A549 (cell line): ENCODE results near the gene PTK7.

Source experiments
- CBX8 ChIP-seq: fragments of 200-600 bp; sonication (generic); IDR thresholded peaks from 2 replicates; pipeline ENCODE4 v1.6.1; 2016
- CEBPB ChIP-seq, 2 experiments: fragments of >200 bp in 1 of 2; sonication (Bioruptor Twin) in 1 of 2; formaldehyde crosslinking in 1 of 2; IDR thresholded peaks; 2 replicates each; pipeline ENCODE4 v1.6.1; 2012 to 2016
- CHD2 ChIP-seq: fragments of 150-350 bp; IDR thresholded peaks from 2 replicates; pipeline ENCODE4 v1.6.1; 2014; ENCODE audit warnings: low read length; ENCODE audit not compliant: partially characterized antibody
- EHF ChIP-seq: fragments of 250-450 bp; sonication (Bioruptor Pico); IDR thresholded peaks from 2 replicates; pipeline ENCODE4 v1.5.0; 2020; ENCODE audit warnings: mild to moderate bottlenecking
- GATA3 ChIP-seq: IDR thresholded peaks from 2 replicates; pipeline ENCODE4 v1.6.1; 2012; ENCODE audit warnings: borderline replicate concordance
- KDM5A ChIP-seq: fragments of 200-600 bp; sonication (generic); IDR thresholded peaks from 2 replicates; pipeline ENCODE4 v1.6.1; 2016; ENCODE audit warnings: antibody characterized with exemption, mild to moderate bottlenecking
- TF ChIP-seq, protein P1 (sequence below): fragments of >200 bp; sonication (Bioruptor Twin); formaldehyde crosslinking; IDR thresholded peaks from 3 replicates; pipeline ENCODE4 v1.5.1; 2016
- TF ChIP-seq, protein P2 (sequence below): IDR thresholded peaks from 2 replicates; pipeline ENCODE4 v1.6.1; 2012; ENCODE audit warnings: low read depth, borderline replicate concordance
- TF ChIP-seq, protein P3 (sequence below): fragments of 450-650 bp; IDR thresholded peaks from 2 replicates; pipeline ENCODE4 v1.6.1; 2014; ENCODE audit warnings: antibody characterized with exemption
- TF ChIP-seq, protein P4 (sequence below): IDR thresholded peaks from 2 replicates; pipeline ENCODE4 v1.6.1; 2012
- TF ChIP-seq, protein P5 (sequence below): fragments of 200-600 bp; sonication (generic); IDR thresholded peaks from 2 replicates; pipeline ENCODE4 v1.6.1; 2016; ENCODE audit warnings: antibody characterized with exemption, mild to moderate bottlenecking, moderate library complexity
- TF ChIP-seq, protein P6 (sequence below): fragments of 150-350 bp; IDR thresholded peaks from 2 replicates; pipeline ENCODE4 v1.6.1; 2014; ENCODE audit warnings: low read depth, mild to moderate bottlenecking, low read length

DNA sequence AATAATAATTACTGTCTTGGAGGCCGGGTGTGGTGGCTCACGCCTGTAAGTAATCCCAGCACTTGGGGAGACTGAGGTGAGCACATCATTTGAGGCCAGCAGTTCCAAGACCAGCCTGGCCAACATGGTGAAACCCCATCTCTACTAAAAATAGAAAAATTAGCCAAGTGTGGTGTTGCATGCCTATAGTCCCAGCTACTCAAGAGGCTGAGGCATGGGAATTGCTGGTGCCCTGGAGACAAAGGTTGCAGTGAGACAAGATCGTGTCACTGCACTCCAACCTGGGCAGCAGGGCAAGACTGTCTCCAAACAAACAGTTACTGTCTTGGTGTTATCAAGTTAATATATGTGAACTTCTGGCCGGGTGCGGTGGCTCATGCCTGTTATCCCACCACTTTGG lies 49.7 kb upstream of the PTK7 start:
- TF ChIP-seq, protein P1, sequence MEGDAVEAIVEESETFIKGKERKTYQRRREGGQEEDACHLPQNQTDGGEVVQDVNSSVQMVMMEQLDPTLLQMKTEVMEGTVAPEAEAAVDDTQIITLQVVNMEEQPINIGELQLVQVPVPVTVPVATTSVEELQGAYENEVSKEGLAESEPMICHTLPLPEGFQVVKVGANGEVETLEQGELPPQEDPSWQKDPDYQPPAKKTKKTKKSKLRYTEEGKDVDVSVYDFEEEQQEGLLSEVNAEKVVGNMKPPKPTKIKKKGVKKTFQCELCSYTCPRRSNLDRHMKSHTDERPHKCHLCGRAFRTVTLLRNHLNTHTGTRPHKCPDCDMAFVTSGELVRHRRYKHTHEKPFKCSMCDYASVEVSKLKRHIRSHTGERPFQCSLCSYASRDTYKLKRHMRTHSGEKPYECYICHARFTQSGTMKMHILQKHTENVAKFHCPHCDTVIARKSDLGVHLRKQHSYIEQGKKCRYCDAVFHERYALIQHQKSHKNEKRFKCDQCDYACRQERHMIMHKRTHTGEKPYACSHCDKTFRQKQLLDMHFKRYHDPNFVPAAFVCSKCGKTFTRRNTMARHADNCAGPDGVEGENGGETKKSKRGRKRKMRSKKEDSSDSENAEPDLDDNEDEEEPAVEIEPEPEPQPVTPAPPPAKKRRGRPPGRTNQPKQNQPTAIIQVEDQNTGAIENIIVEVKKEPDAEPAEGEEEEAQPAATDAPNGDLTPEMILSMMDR, result no peak
- TF ChIP-seq, protein P2, sequence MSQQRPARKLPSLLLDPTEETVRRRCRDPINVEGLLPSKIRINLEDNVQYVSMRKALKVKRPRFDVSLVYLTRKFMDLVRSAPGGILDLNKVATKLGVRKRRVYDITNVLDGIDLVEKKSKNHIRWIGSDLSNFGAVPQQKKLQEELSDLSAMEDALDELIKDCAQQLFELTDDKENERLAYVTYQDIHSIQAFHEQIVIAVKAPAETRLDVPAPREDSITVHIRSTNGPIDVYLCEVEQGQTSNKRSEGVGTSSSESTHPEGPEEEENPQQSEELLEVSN, result no peak
- TF ChIP-seq CHD2, result no peak
- TF ChIP-seq, protein P3, sequence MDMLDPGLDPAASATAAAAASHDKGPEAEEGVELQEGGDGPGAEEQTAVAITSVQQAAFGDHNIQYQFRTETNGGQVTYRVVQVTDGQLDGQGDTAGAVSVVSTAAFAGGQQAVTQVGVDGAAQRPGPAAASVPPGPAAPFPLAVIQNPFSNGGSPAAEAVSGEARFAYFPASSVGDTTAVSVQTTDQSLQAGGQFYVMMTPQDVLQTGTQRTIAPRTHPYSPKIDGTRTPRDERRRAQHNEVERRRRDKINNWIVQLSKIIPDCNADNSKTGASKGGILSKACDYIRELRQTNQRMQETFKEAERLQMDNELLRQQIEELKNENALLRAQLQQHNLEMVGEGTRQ, result no peak
- TF ChIP-seq GATA3, result no peak
- no peak for TF ChIP-seq KDM5A
- TF ChIP-seq, protein P4, sequence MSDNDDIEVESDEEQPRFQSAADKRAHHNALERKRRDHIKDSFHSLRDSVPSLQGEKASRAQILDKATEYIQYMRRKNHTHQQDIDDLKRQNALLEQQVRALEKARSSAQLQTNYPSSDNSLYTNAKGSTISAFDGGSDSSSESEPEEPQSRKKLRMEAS, result no peak
- TF ChIP-seq CBX8, result no peak
- no peak for TF ChIP-seq CEBPB (IDR thresholded peaks at IDR 0.05)
- TF ChIP-seq EHF (CRISPR knock-in tag), result no peak
- TF ChIP-seq, protein P5, sequence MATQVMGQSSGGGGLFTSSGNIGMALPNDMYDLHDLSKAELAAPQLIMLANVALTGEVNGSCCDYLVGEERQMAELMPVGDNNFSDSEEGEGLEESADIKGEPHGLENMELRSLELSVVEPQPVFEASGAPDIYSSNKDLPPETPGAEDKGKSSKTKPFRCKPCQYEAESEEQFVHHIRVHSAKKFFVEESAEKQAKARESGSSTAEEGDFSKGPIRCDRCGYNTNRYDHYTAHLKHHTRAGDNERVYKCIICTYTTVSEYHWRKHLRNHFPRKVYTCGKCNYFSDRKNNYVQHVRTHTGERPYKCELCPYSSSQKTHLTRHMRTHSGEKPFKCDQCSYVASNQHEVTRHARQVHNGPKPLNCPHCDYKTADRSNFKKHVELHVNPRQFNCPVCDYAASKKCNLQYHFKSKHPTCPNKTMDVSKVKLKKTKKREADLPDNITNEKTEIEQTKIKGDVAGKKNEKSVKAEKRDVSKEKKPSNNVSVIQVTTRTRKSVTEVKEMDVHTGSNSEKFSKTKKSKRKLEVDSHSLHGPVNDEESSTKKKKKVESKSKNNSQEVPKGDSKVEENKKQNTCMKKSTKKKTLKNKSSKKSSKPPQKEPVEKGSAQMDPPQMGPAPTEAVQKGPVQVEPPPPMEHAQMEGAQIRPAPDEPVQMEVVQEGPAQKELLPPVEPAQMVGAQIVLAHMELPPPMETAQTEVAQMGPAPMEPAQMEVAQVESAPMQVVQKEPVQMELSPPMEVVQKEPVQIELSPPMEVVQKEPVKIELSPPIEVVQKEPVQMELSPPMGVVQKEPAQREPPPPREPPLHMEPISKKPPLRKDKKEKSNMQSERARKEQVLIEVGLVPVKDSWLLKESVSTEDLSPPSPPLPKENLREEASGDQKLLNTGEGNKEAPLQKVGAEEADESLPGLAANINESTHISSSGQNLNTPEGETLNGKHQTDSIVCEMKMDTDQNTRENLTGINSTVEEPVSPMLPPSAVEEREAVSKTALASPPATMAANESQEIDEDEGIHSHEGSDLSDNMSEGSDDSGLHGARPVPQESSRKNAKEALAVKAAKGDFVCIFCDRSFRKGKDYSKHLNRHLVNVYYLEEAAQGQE, result no peak
- TF ChIP-seq, protein P6, sequence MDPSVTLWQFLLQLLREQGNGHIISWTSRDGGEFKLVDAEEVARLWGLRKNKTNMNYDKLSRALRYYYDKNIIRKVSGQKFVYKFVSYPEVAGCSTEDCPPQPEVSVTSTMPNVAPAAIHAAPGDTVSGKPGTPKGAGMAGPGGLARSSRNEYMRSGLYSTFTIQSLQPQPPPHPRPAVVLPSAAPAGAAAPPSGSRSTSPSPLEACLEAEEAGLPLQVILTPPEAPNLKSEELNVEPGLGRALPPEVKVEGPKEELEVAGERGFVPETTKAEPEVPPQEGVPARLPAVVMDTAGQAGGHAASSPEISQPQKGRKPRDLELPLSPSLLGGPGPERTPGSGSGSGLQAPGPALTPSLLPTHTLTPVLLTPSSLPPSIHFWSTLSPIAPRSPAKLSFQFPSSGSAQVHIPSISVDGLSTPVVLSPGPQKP, result no peak
